ENCODE results near the gene CPLANE2. TPM values are rescaled to one million over a fixed set of nuclear protein-coding genes. Genes with fewer than 3 reads are reported as not detected.
"Not testable (repeated sequence)": the region's sequence is repeated elsewhere in the genome, so short reads cannot be mapped to it uniquely, and the experiment has no call there.

Gene CPLANE2
- total RNA-seq, 1 donor from 2014 or later = 3.5 TPM

GRCh38 chr1:16260814-16261213 lies 23.8 kb upstream of the CPLANE2 start:
- Mint-ChIP-seq H3K4me1 (ENCODE audit: low read depth, unreplicated experiment) (peaks cover 15% of the 10 kb centered on the region), H3K27me3 (ENCODE audit: unreplicated experiment) (peaks cover 1% of the 10 kb centered on the region), H3K27ac (ENCODE audit: unreplicated experiment) (no peak overlapping the region), H3K4me3 (ENCODE audit: unreplicated experiment) (no peak overlapping the region), H3K36me3 (ENCODE audit: unreplicated experiment) (no peaks in the 10 kb centered on the region), H3K9me3 (ENCODE audit: unreplicated experiment) (peaks cover 2% of the 10 kb centered on the region)
- DNase-seq = no peak
- TF ChIP-seq, protein P1, sequence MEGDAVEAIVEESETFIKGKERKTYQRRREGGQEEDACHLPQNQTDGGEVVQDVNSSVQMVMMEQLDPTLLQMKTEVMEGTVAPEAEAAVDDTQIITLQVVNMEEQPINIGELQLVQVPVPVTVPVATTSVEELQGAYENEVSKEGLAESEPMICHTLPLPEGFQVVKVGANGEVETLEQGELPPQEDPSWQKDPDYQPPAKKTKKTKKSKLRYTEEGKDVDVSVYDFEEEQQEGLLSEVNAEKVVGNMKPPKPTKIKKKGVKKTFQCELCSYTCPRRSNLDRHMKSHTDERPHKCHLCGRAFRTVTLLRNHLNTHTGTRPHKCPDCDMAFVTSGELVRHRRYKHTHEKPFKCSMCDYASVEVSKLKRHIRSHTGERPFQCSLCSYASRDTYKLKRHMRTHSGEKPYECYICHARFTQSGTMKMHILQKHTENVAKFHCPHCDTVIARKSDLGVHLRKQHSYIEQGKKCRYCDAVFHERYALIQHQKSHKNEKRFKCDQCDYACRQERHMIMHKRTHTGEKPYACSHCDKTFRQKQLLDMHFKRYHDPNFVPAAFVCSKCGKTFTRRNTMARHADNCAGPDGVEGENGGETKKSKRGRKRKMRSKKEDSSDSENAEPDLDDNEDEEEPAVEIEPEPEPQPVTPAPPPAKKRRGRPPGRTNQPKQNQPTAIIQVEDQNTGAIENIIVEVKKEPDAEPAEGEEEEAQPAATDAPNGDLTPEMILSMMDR (IDR thresholded peaks at IDR 0.05; ENCODE audit: partially characterized antibody, unreplicated experiment) = no peak

DNA sequence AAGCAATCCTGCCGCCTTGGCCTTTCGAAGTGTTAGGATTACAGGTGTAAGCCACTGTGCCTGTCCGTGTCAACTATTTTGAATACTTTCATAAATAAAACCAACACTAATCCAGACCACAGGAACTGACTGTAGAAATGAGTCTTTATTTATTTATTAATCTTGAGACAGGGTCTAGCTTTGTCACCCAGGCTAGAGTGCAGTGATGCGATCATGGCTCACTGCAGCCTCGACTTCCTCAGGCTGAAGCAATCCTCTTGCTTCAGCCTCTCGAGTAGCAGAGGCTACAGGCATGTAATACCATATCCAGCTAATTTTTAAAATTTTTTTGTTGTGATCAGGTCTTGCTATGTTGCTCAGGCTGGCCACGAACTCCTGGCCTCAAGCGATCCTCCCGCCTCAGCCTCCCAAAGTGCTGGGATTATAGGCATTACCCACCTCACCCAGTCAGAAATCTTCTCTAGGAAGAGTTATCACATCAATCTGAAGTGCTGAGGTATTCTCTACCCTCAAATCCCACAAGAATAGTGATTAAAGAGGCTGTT lies 21.7 kb upstream of the CPLANE2 start:
- H3K4me3 Mint-ChIP-seq (ENCODE audit: unreplicated experiment) = no peak overlapping the region
- peaks cover 31% of the 10 kb centered on the region for H3K4me1 Mint-ChIP-seq (ENCODE audit: low read depth, unreplicated experiment)
- TF ChIP-seq, protein P1 (IDR thresholded peaks at IDR 0.05; ENCODE audit: partially characterized antibody, unreplicated experiment) = no peak
- DNase-seq = no peak
- H3K9me3 Mint-ChIP-seq (ENCODE audit: unreplicated experiment) = peaks cover 2% of the 10 kb centered on the region
- peaks cover 4% of the 10 kb centered on the region for H3K27me3 Mint-ChIP-seq (ENCODE audit: unreplicated experiment)
- H3K36me3 Mint-ChIP-seq (ENCODE audit: unreplicated experiment) = no peaks in the 10 kb centered on the region
- H3K27ac Mint-ChIP-seq (ENCODE audit: unreplicated experiment) = no peak overlapping the region

GRCh38 chr1:16257968-16258367 lies 21.0 kb upstream of the CPLANE2 start:
- Mint-ChIP-seq H3K36me3 (ENCODE audit: unreplicated experiment) (no peaks in the 10 kb centered on the region), H3K4me3 (ENCODE audit: unreplicated experiment) (no peak overlapping the region), H3K4me1 (ENCODE audit: low read depth, unreplicated experiment) (peaks cover 31% of the 10 kb centered on the region), H3K9me3 (ENCODE audit: unreplicated experiment) (peaks cover 2% of the 10 kb centered on the region), H3K27me3 (ENCODE audit: unreplicated experiment) (peaks cover 4% of the 10 kb centered on the region), H3K27ac (ENCODE audit: unreplicated experiment) (no peak overlapping the region)
- DNase-seq = no peak
- TF ChIP-seq, protein P1 (IDR thresholded peaks at IDR 0.05; ENCODE audit: partially characterized antibody, unreplicated experiment) = no peak

DNA sequence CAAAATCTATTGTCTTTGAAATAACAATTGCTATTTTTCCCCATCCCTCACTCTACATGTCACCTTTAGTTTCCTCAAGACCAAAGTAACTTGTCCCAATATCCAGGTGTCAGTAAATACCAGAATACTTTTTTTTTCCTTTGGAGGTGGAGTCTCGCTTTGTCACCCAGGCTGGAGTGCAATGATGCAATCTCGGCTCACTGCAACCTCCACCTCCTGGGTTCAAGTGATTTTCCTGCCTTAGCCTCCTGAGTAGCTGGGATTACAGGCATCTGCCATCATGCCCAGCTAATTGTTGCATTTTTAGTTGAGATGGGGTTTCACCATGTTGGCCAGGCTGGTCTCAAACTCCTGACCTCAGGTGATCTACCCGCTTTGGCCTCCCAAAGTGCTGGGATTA lies 20.6 kb upstream of the CPLANE2 start:
- H3K27ac Mint-ChIP-seq (ENCODE audit: unreplicated experiment); H3K36me3 Mint-ChIP-seq (ENCODE audit: unreplicated experiment); H3K9me3 Mint-ChIP-seq (ENCODE audit: unreplicated experiment); DNase-seq; H3K4me3 Mint-ChIP-seq (ENCODE audit: unreplicated experiment); H3K27me3 Mint-ChIP-seq (ENCODE audit: unreplicated experiment): not testable (repeated sequence)
- H3K4me1 Mint-ChIP-seq (ENCODE audit: low read depth, unreplicated experiment) = peaks cover 31% of the 10 kb centered on the region

GRCh38 chr1:16256478-16256877 lies 19.5 kb upstream of the CPLANE2 start:
- Mint-ChIP-seq H3K27me3 (ENCODE audit: unreplicated experiment) (peaks cover 4% of the 10 kb centered on the region), H3K9me3 (ENCODE audit: unreplicated experiment) (peaks cover 2% of the 10 kb centered on the region), H3K27ac (ENCODE audit: unreplicated experiment) (no peak overlapping the region), H3K4me3 (ENCODE audit: unreplicated experiment) (no peak overlapping the region), H3K4me1 (ENCODE audit: low read depth, unreplicated experiment) (peaks cover 31% of the 10 kb centered on the region), H3K36me3 (ENCODE audit: unreplicated experiment) (no peaks in the 10 kb centered on the region)
- TF ChIP-seq, protein P1 (IDR thresholded peaks at IDR 0.05; ENCODE audit: partially characterized antibody, unreplicated experiment) = no peak
- no peak for DNase-seq

Data from glutamatergic neuron (in vitro differentiated cells).